Measurements from ENCODE around the gene CMTM5. TPM values are rescaled to one million over a fixed set of nuclear protein-coding genes. Genes with fewer than 3 reads are reported as not detected.

Gene CMTM5
- polyA plus RNA-seq, 1 of the 3 experiments (the other 2 are of a cell fraction) = 0.13 TPM

DNA sequence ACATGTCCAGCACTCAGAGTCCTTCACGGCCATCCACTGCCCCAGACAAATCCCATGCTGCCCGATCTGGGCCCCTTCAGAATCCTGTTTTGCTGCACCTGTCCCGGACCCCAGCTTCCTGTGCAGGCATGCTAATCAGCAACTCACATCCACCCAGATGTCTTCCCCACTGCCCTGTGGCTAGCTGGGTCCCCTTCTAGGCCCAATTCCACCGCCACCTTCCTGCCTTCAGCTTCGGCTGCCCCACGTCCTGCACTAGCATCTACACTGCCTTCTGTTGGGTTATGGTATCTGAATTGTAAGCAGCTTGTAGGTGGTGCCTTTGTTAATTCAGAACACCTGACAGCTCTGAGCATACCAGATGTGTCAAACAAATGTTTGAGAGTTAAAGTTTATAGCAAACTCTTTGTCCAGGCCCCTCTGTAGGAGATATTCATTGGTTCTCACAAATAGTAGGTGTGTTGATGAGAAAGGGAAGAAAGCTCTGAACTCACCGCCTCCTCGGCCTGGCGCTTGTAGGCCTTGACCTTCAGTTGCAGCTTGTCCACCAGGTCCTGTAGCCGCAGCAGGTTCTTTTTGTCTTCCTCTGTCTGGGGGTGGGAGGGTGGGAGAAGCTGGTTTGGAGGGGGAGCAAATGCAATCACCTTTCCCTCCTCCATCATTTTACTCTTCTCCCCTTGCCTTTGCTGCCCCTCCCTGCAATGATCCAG, 6.0 kb downstream of the CMTM5 start:
- Histone ChIP-seq H3K27me3 (ENCODE audit: insufficient read depth) (peaks cover 8% of the 10 kb centered on the region), H4K20me1 (ENCODE audit: insufficient read depth) (no peaks in the 10 kb centered on the region), H3K9me3 (no peaks in the 10 kb centered on the region), H3F3A (replicated peaks; ENCODE audit: insufficient read depth) (no peaks in the 10 kb centered on the region), H3K79me2 (ENCODE audit: insufficient read depth) (no peaks in the 10 kb centered on the region), H3K9ac (no peak overlapping the region), H2AFZ (ENCODE audit: low read depth) (no peak overlapping the region), H3K4me2 (no peak overlapping the region), H3K4me1 (ENCODE audit: control insufficient read depth in 1 of 2, insufficient read depth in 2 of 2, low read depth in 1 of 2, low read length in 1 of 2) (peaks cover 0 to 3% of the 10 kb centered on the region in 2 experiments; a peak in 1 of 4 replicates), H3K36me3 (replicated peaks in 1 of 2; ENCODE audit: control insufficient read depth in 1 of 2, insufficient read depth in 2 of 2, low read length in 1 of 2) (no peaks in the 10 kb centered on the region), H3K27ac (ENCODE audit: low read depth in 2 of 2, low read length in 1 of 2) (no peak overlapping the region), H3K4me3 (ENCODE audit: low read depth in 2 of 2, low read length in 1 of 2) (no peak overlapping the region), H3K9me2 (no peaks in the 10 kb centered on the region)
- TF ChIP-seq GATA2 (CRISPR knock-in tag; IDR thresholded peaks at IDR 0.05) = no peak
- no peak for TF ChIP-seq POLR2AphosphoS5 (IDR thresholded peaks at IDR 0.05; ENCODE audit: low read depth, low read length)
- no peak for TF ChIP-seq RFX5 (IDR thresholded peaks at IDR 0.05; ENCODE audit: low read length)
- WGBS (ENCODE audit: low lambda C conversion rate) = 34% methylated on average over 10 of the region's 10 CpGs
- no peak for DNase-seq
- ChIA-PET CTCF (interaction anchor here (1.1 to 8.2 kb wide), 7 partner anchors 13 to 118 kb away, joined by 3 to 179 read pairs (median 4); partner anchors contain the start of gene PABPN1), POLR2A (interaction anchor here (0.5 kb wide), 1 partner anchor 113 kb away, joined by 3 read pairs; no protein-coding TSS in a partner anchor)

DNA sequence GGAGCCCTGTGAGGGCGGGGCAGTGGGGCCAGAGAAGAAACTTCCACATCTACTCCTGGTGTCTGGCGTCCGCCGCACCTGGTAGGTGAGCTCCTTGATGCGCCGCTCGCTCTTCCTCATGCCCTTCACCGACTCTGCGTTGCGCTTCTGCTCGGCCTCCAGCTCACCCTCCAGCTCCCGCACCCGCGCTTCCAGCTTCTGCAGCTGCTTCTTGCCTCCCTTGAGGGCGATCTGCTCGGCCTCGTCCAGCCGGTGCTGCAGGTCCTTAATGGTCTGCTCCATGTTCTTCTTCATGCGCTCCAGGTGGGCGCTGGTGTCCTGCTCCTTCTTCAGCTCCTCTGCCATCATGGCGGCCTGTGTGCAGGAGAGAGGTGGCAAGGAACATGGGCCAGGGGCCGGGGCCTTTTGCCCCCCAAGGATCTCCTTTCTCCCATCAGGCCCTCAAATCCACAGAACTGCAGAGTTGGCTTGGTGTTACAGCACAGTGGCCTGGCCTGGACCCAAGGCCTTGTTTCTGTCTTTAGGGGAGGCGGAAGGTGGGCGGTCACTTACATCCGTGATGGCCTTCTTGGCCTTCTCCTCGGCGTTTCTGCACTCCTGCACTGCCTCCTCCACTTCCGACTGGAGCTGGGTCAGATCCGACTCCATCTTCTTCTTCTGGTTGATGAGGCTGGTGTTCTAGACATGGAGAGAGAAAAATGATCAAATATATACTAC, 7.7 kb downstream of the CMTM5 start:
- Histone ChIP-seq H3K4me2 (no peak overlapping the region), H3K79me2 (ENCODE audit: insufficient read depth) (no peaks in the 10 kb centered on the region), H3K27ac (ENCODE audit: low read depth in 2 of 2, low read length in 1 of 2) (no peak overlapping the region), H3K9ac (no peak overlapping the region), H3K9me2 (no peaks in the 10 kb centered on the region), H3K27me3 (ENCODE audit: insufficient read depth) (peaks cover 8% of the 10 kb centered on the region; the same call in 1 of the 2 replicates), H3K36me3 (replicated peaks in 1 of 2; ENCODE audit: control insufficient read depth in 1 of 2, insufficient read depth in 2 of 2, low read length in 1 of 2) (no peaks in the 10 kb centered on the region), H2AFZ (ENCODE audit: low read depth) (no peak overlapping the region), H3K4me1 (ENCODE audit: control insufficient read depth in 1 of 2, insufficient read depth in 2 of 2, low read depth in 1 of 2, low read length in 1 of 2) (no peaks in the 10 kb centered on the region; a peak in 1 of 4 replicates), H3K4me3 (ENCODE audit: low read depth in 2 of 2, low read length in 1 of 2) (no peak overlapping the region), H4K20me1 (ENCODE audit: insufficient read depth) (no peaks in the 10 kb centered on the region), H3F3A (replicated peaks; ENCODE audit: insufficient read depth) (no peaks in the 10 kb centered on the region), H3K9me3 (no peaks in the 10 kb centered on the region)
- POLR2A ChIA-PET = no interaction called here
- DNase-seq = no peak
- 54% methylated on average over 21 of the region's 29 CpGs for WGBS (ENCODE audit: low lambda C conversion rate)
- CTCF ChIA-PET = interaction anchor here (0.8 to 1.6 kb wide), 3 partner anchors 11 to 85 kb away, joined by 3 to 4 read pairs (median 3); no protein-coding TSS in a partner anchor
- TF ChIP-seq RCOR1 (IDR thresholded peaks at IDR 0.05; ENCODE audit: low read length) (no peak), NRF1 (IDR thresholded peaks at IDR 0.05; ENCODE audit: low read depth, low read length) (no peak)

DNA sequence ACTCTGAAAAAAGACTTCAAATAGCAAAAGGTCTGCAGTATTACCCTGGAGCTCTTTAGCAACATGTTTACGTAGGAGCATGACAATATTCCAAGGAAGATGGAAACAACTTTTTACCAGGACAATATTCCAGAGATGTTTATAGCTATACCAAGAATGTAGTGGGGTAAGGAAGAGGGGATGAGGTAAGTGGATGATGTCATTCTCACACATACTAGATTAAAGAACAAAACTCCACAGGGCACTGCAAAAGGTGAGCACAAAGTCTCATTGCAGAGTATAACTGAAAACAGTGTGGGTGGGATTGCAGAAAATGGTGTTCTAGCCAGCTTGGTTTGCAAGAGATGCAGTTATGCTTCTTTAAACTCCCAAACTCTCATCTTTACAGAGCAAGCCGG, 8.4 kb downstream of the CMTM5 start:
- ChIA-PET CTCF (interaction anchor here (1.1 to 1.6 kb wide), 2 partner anchors 12 to 60 kb away, joined by 3 to 4 read pairs; no protein-coding TSS in a partner anchor), POLR2A (no interaction called here)
- Histone ChIP-seq H3K4me1 (ENCODE audit: control insufficient read depth in 1 of 2, insufficient read depth in 2 of 2, low read depth in 1 of 2, low read length in 1 of 2) (no peaks in the 10 kb centered on the region; a peak in 1 of 4 replicates), H3K27me3 (ENCODE audit: insufficient read depth) (peaks cover 8% of the 10 kb centered on the region; the same call in 1 of the 2 replicates), H2AFZ (ENCODE audit: low read depth) (no peak overlapping the region), H3K4me2 (no peak overlapping the region), H4K20me1 (ENCODE audit: insufficient read depth) (no peaks in the 10 kb centered on the region), H3K9ac (no peak overlapping the region), H3K4me3 (ENCODE audit: low read depth in 2 of 2, low read length in 1 of 2) (no peak overlapping the region), H3K79me2 (ENCODE audit: insufficient read depth) (no peaks in the 10 kb centered on the region), H3K27ac (ENCODE audit: low read depth in 2 of 2, low read length in 1 of 2) (no peak overlapping the region), H3K9me2 (no peaks in the 10 kb centered on the region), H3K36me3 (replicated peaks in 1 of 2; ENCODE audit: control insufficient read depth in 1 of 2, insufficient read depth in 2 of 2, low read length in 1 of 2) (no peaks in the 10 kb centered on the region), H3F3A (replicated peaks; ENCODE audit: insufficient read depth) (no peaks in the 10 kb centered on the region), H3K9me3 (no peaks in the 10 kb centered on the region)
- no peak for TF ChIP-seq FOXM1 (IDR thresholded peaks at IDR 0.05; ENCODE audit: low read depth)
- TF ChIP-seq ELF1 (IDR thresholded peaks at IDR 0.05) = no peak
- WGBS (ENCODE audit: low lambda C conversion rate) = 59% methylated on average over 2 of the region's 2 CpGs
- no peak for DNase-seq
